CD4-positive, alpha-beta T cell (primary cell): Measurements from ENCODE around the gene PFN4. TPM values are rescaled to one million over a fixed set of nuclear protein-coding genes. Genes with fewer than 3 reads are reported as not detected.
A peak's percentile ranks its signal among the peaks of the same experiment; 100 is the strongest.

Source experiments
- ATAC-seq: fragments of 200-7000 bp; cut with Tn5 transposase; one replicate; pipeline ENCODE4 v1.10.0; 2022; ENCODE audit warnings: mild to moderate bottlenecking; ENCODE audit not compliant: poor library complexity
- CTCF ChIA-PET: fragments of 350-600 bp; sonication (Branson Sonifier 250); formaldehyde crosslinking; loops from one replicate; lab custom pipeline; 2021; ENCODE audit warnings: antibody characterized with exemption, inconsistent platforms; lab: Charles Lee
- POLR2A ChIA-PET: fragments of 350-600 bp; sonication (Branson Sonifier 250); formaldehyde crosslinking; loops from one replicate; lab custom pipeline; 2021; ENCODE audit warnings: antibody characterized with exemption, inconsistent platforms; lab: Charles Lee
- DNase-seq, 14 experiments: peaks; one replicate each; pipeline ENCODE4 v3.0.0-alpha.2; 2013 to 2020; ENCODE audit warnings: mixed read lengths in 2 of 14
- H3K27ac ChIP-seq, 2 donors: one replicate each; pipeline versions ENCODE4 v1.5.1 to v1.7.0; 2013; ENCODE audit warnings: low read length in 2 of 2, low read depth in 1 of 2, mild to moderate bottlenecking in 1 of 2
- H3K27me3 ChIP-seq, 2 experiments: 1 replicate in 1 of 2; 2 replicates in 1 of 2; pipeline versions ENCODE4 v1.6.1 to v1.7.0; 2013; ENCODE audit warnings: low read length in 2 of 2, control low read depth in 1 of 2, mild to moderate bottlenecking in 1 of 2, moderate library complexity in 1 of 2; ENCODE audit not compliant: insufficient read depth in 2 of 2, control insufficient read depth in 1 of 2
- H3K36me3 ChIP-seq: one replicate; pipeline ENCODE4 v1.6.1; 2013; ENCODE audit warnings: low read length, control low read depth; ENCODE audit not compliant: insufficient read depth
- H3K4me1 ChIP-seq: one replicate; pipeline ENCODE4 v1.6.1; 2013; ENCODE audit warnings: low read length, control low read depth; ENCODE audit not compliant: insufficient read depth
- H3K4me3 ChIP-seq: one replicate; pipeline ENCODE4 v1.5.1; 2013; ENCODE audit warnings: mild to moderate bottlenecking, low read length, moderate library complexity
- H3K9me3 ChIP-seq, 2 experiments: 1 replicate in 1 of 2; 2 replicates in 1 of 2; pipeline versions ENCODE4 v1.6.1 to v1.7.0; 2013; ENCODE audit warnings: low read length in 2 of 2, mild to moderate bottlenecking in 2 of 2, control low read depth in 1 of 2, moderate library complexity in 1 of 2; ENCODE audit not compliant: control insufficient read depth in 1 of 2, insufficient read depth in 1 of 2
- H3K27ac Mint-ChIP-seq: one replicate; pipeline ENCODE4 v1.8.0; 2020; ENCODE audit warnings: mixed read lengths
- H3K27me3 Mint-ChIP-seq: one replicate; pipeline ENCODE4 v1.8.0; 2021; ENCODE audit warnings: mixed read lengths
- H3K36me3 Mint-ChIP-seq: one replicate; pipeline ENCODE4 v1.8.0; 2021; ENCODE audit warnings: low read depth, mixed read lengths
- H3K4me1 Mint-ChIP-seq: one replicate; pipeline ENCODE4 v1.8.0; 2021; ENCODE audit warnings: low read depth, mixed read lengths
- H3K4me3 Mint-ChIP-seq: one replicate; pipeline ENCODE4 v1.8.0; 2020; ENCODE audit warnings: mild to moderate bottlenecking, mixed read lengths
- H3K9me3 Mint-ChIP-seq: one replicate; pipeline ENCODE4 v1.8.0; 2020; ENCODE audit warnings: mixed read lengths
- CTCF ChIP-seq: fragments of 200-600 bp; IDR thresholded peaks from one replicate; pipeline ENCODE4 v1.8.0; 2022; ENCODE audit warnings: antibody characterized with exemption, mild to moderate bottlenecking
- intact Hi-C, 2 experiments: fragments of 100-400 bp; cut with DNase I in 1 of 2; cut with micrococcal nuclease in 1 of 2; formaldehyde crosslinking; loops; one replicate each; pipeline versions ENCODE4 v1.15.1 to v1.9.0; 2023 to 2025; cut with DNase I, micrococcal nuclease
- polyA plus RNA-seq, 2 donors: library from polyadenylated mRNA; unstranded; fragments of 120-200 nt; gene quantifications; one replicate each; pipeline ENCODE4 v1.2.1, GENCODE V29; 2013
- total RNA-seq, 174 experiments: library from RNA in 2 of 174; stranded (reverse) in 2 of 174; gene quantifications; one replicate each; pipeline ENCODE4 v1.2.3 and lab custom pipeline; 2021 to 2026

The PFN4 gene
- not detected for total RNA-seq
- not detected for polyA plus RNA-seq (2013, experiment 1 of 2)
- polyA plus RNA-seq (2013, experiment 2 of 2), result 0.16 TPM
- 0 to 0.59 (median 0.17) reads per million in 172 experiments for total RNA-seq (lab: John Stamatoyannopoulos, UW)

- no peak for TF ChIP-seq CTCF
- no peaks in the 10 kb centered on the region for H3K36me3 Mint-ChIP-seq
- Histone ChIP-seq H3K4me1 (peaks cover 14% of the 10 kb centered on the region), H3K4me3 (peak within 1 kb of the TSS; percentile 57), H3K9me3 (no peaks in the 10 kb centered on the region), H3K27me3 (no peaks in the 10 kb centered on the region), H3K36me3 (no peaks in the 10 kb centered on the region), H3K27ac (no peak within 1 kb of the TSS)
- intact Hi-C loops, result no loop called here
- ATAC-seq (peak; percentile 84), DNase-seq (peak; percentile 18 to 74 (median 48))
- CTCF ChIA-PET, result interaction anchor here (1.1 kb wide), 1 partner anchor 40 kb away, joined by 4 read pairs; no protein-coding TSS in a partner anchor
- POLR2A ChIA-PET, result interaction anchor here (1.4 to 1.7 kb wide), 2 partner anchors 39 to 47 kb away, joined by 4 to 11 read pairs; partner anchors contain the start of genes SF3B6 and TP53I3
- H3K4me1 Mint-ChIP-seq, result peaks cover 15% of the 10 kb centered on the region
- no peaks in the 10 kb centered on the region for H3K27me3 Mint-ChIP-seq
- no peaks in the 10 kb centered on the region for H3K9me3 Mint-ChIP-seq
- peak within 1 kb of the TSS; percentile 90 for H3K4me3 Mint-ChIP-seq
- peak within 1 kb of the TSS; percentile 62 for H3K27ac Mint-ChIP-seq
These were observed at the start of gene PFN4, which contains the start of gene FAM228B for GRCh38 chr2:24123195-24123921. Gene PFN4, minus strand, starts transcription at chr2:24123334. Its CDS starts 799 bp downstream, at chr2:24122535. Gene FAM228B, plus strand, starts transcription at chr2:24123469. Its CDS starts 893 bp downstream, at chr2:24124362.

GRCh38 chr2:24169023-24169422 lies 45.9 kb upstream of the PFN4 start:
- no peaks in the 10 kb centered on the region for H3K9me3 ChIP-seq
- H3K27me3 Mint-ChIP-seq, result no peaks in the 10 kb centered on the region
- no peak for ATAC-seq
- H3K4me3 Mint-ChIP-seq, result no peak overlapping the region
- H3K36me3 Mint-ChIP-seq, result peaks cover 5% of the 10 kb centered on the region
- no peaks in the 10 kb centered on the region for H3K4me1 ChIP-seq
- no peaks in the 10 kb centered on the region for H3K36me3 ChIP-seq
- no peaks in the 10 kb centered on the region for H3K9me3 Mint-ChIP-seq
- POLR2A ChIA-PET, result no interaction called here
- no peak overlapping the region for H3K4me3 ChIP-seq
- no peak overlapping the region for H3K27ac Mint-ChIP-seq
- TF ChIP-seq CTCF, result no peak
- no peaks in the 10 kb centered on the region for H3K27me3 ChIP-seq
- intact Hi-C loops, result no loop called here
- H3K4me1 Mint-ChIP-seq, result no peaks in the 10 kb centered on the region
- CTCF ChIA-PET, result no interaction called here
- DNase-seq, result no peak
- no peak overlapping the region for H3K27ac ChIP-seq

GRCh38 chr2:24164416-24164973 lies 41.4 kb upstream of the PFN4 start:
- no peaks in the 10 kb centered on the region for H3K9me3 Mint-ChIP-seq
- H3K27me3 Mint-ChIP-seq, result no peaks in the 10 kb centered on the region

More at GRCh38 chr2:24164416-24164973, 41.4 kb upstream of the PFN4 start:
- ATAC-seq (peak; percentile 66), DNase-seq (peak in 12 of 14 experiments; percentile 2 to 62 (median 18))
- Histone ChIP-seq H3K4me3 (no peak overlapping the region), H3K4me1 (no peaks in the 10 kb centered on the region), H3K36me3 (no peaks in the 10 kb centered on the region), H3K9me3 (no peaks in the 10 kb centered on the region), H3K27ac (no peak overlapping the region), H3K27me3 (no peaks in the 10 kb centered on the region)
- Mint-ChIP-seq H3K4me3 (no peak overlapping the region), H3K27ac (no peak overlapping the region), H3K36me3 (peaks cover 10% of the 10 kb centered on the region), H3K4me1 (no peaks in the 10 kb centered on the region)
- intact Hi-C loops, result loop anchor here (1.0 to 2.0 kb wide), 2 partner anchors 339 to 340 kb away; no protein-coding TSS in a partner anchor
- ChIA-PET CTCF (interaction anchor here (1.1 kb wide), 1 partner anchor 340 kb away, joined by 4 read pairs; no protein-coding TSS in a partner anchor), POLR2A (interaction anchor here (0.7 kb wide), 1 partner anchor 12 kb away, joined by 3 read pairs; no protein-coding TSS in a partner anchor)
- peak; percentile 62 for TF ChIP-seq CTCF
